ENCODE results near the gene BCL10.

BCL10 gene

GRCh38 chr1:85219853-85220610 lies 56.4 kb downstream of the BCL10 start:
- no peak for DNase-seq

DNA sequence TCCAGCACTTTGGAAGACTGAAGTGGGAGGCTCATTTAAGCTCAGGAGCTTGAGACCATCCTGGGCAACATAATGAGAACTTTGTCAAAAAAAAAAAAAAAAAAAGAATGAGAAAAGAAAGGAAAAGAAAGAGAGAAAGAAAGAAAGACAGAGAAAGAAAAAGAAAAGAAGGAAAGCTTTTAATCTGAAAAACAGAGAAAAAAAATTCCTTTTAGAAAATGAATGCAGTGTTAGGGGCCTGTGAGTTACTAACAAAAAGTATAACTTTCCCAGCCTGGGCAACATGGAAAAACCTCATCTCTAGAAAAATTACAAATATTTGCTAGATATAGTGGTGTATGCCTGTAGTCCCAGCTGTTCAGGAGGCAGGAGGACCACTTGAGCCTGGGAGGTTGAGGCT lies 59.7 kb downstream of the BCL10 start:
- no peak for DNase-seq
